ENCODE measurements around the gene CLDN25. TPM values are rescaled to one million over a fixed set of nuclear protein-coding genes. Genes with fewer than 3 reads are reported as not detected.
A peak's percentile ranks its signal among the peaks of the same experiment; 100 is the strongest.
"Not testable (repeated sequence)": the region's sequence is repeated elsewhere in the genome, so short reads cannot be mapped to it uniquely, and the experiment has no call there.

CLDN25 gene
- total RNA-seq, 1 donor from 2014 or later: not detected

DNA sequence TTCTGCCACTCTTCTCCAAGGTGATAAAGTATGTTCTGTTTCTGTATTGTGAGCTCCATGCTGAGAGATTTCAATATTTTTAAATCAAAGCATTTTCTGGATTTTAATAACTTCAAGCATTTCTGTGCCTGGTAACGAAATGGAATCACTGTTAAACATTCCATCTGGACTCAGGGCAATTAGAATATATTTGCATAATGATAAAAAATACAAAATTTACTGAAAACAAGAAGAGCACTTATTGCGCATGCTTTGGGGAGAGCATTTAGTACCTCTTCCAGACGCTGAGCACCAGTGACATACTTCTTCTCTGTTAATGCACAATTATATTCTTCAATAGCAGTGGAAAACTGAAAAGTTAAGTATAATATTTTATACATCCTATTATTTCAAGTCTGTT is 19.4 kb upstream of the CLDN25 start:
- no peak for DNase-seq (ENCODE audit: low spot score)
- TF ChIP-seq, protein P1, sequence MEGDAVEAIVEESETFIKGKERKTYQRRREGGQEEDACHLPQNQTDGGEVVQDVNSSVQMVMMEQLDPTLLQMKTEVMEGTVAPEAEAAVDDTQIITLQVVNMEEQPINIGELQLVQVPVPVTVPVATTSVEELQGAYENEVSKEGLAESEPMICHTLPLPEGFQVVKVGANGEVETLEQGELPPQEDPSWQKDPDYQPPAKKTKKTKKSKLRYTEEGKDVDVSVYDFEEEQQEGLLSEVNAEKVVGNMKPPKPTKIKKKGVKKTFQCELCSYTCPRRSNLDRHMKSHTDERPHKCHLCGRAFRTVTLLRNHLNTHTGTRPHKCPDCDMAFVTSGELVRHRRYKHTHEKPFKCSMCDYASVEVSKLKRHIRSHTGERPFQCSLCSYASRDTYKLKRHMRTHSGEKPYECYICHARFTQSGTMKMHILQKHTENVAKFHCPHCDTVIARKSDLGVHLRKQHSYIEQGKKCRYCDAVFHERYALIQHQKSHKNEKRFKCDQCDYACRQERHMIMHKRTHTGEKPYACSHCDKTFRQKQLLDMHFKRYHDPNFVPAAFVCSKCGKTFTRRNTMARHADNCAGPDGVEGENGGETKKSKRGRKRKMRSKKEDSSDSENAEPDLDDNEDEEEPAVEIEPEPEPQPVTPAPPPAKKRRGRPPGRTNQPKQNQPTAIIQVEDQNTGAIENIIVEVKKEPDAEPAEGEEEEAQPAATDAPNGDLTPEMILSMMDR (IDR thresholded peaks at IDR 0.05; ENCODE audit: unreplicated experiment): no peak
- Mint-ChIP-seq H3K36me3 (ENCODE audit: low read depth, unreplicated experiment) (peaks cover 29% of the 10 kb centered on the region), H3K27ac (ENCODE audit: unreplicated experiment) (no peak overlapping the region), H3K9me3 (ENCODE audit: unreplicated experiment) (no peaks in the 10 kb centered on the region), H3K27me3 (ENCODE audit: unreplicated experiment) (peaks cover 2% of the 10 kb centered on the region), H3K4me3 (ENCODE audit: unreplicated experiment) (no peak overlapping the region), H3K4me1 (ENCODE audit: unreplicated experiment) (no peaks in the 10 kb centered on the region)

- DNase-seq (ENCODE audit: low spot score); H3K4me1 Mint-ChIP-seq (ENCODE audit: unreplicated experiment); H3K9me3 Mint-ChIP-seq (ENCODE audit: unreplicated experiment); H3K27me3 Mint-ChIP-seq (ENCODE audit: unreplicated experiment); H3K27ac Mint-ChIP-seq (ENCODE audit: unreplicated experiment); H3K4me3 Mint-ChIP-seq (ENCODE audit: unreplicated experiment): not testable (repeated sequence)
- H3K36me3 Mint-ChIP-seq (ENCODE audit: low read depth, unreplicated experiment): peaks cover 36% of the 10 kb centered on the region
These were observed 16.6 kb upstream of the CLDN25 start for GRCh38 chr11:113763040-113763439.

GRCh38 chr11:113764527-113765219 is 14.9 kb upstream of the CLDN25 start:
- peaks cover 8% of the 10 kb centered on the region for H3K4me1 Mint-ChIP-seq (ENCODE audit: unreplicated experiment)
- H3K27me3 Mint-ChIP-seq (ENCODE audit: unreplicated experiment): peaks cover 4% of the 10 kb centered on the region
- no peak overlapping the region for H3K4me3 Mint-ChIP-seq (ENCODE audit: unreplicated experiment)
- H3K27ac Mint-ChIP-seq (ENCODE audit: unreplicated experiment): no peak overlapping the region
- DNase-seq (ENCODE audit: low spot score): no peak
- no peaks in the 10 kb centered on the region for H3K9me3 Mint-ChIP-seq (ENCODE audit: unreplicated experiment)
- TF ChIP-seq, protein P1 (IDR thresholded peaks at IDR 0.05; ENCODE audit: unreplicated experiment): no peak
- H3K36me3 Mint-ChIP-seq (ENCODE audit: low read depth, unreplicated experiment): peaks cover 31% of the 10 kb centered on the region

DNA sequence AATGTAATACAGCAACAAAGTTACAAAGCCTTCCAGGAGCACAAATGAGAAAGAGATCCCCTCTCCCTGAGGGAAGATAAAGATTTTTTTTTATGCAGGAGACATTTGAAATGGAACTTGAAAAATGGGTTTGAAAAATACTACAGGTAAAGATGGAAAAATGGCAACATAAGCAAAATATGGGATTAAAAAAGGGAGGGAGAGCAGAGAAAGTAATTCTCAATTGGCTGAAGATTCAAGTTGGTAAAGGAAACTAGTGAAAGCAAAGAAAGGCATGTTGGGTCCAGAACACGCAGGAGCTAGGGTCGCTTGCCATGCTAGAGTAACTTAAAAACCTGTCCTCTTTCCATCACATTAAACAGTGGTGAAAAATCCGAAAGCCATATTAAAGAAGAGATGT is 7.6 kb upstream of the CLDN25 start:
- DNase-seq (ENCODE audit: low spot score): no peak
- Mint-ChIP-seq H3K27me3 (ENCODE audit: unreplicated experiment) (no peaks in the 10 kb centered on the region), H3K36me3 (ENCODE audit: low read depth, unreplicated experiment) (peaks cover 12% of the 10 kb centered on the region), H3K4me3 (ENCODE audit: unreplicated experiment) (peak overlapping the region; percentile 39), H3K9me3 (ENCODE audit: unreplicated experiment) (no peaks in the 10 kb centered on the region), H3K27ac (ENCODE audit: unreplicated experiment) (no peak overlapping the region), H3K4me1 (ENCODE audit: unreplicated experiment) (peaks cover 41% of the 10 kb centered on the region)
- TF ChIP-seq, protein P1 (IDR thresholded peaks at IDR 0.05; ENCODE audit: unreplicated experiment): no peak

DNA sequence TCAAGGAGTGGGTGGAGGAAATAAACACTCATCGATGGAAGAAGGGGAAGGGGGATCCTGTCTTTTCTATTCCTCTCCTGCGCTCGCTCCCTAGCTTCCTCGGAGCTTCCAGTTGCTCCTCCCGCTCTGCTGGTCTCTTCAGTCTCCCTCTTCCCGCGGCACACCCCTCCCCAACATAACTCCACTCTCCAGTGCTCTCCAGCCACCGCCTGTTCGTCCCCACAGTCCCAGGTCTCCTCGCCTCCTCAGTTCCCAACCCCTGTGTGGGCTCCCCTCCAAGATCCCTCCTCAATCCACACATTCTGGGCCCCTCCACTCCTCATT is 6.5 kb upstream of the CLDN25 start:
- no peaks in the 10 kb centered on the region for H3K9me3 Mint-ChIP-seq (ENCODE audit: unreplicated experiment)
- peaks cover 38% of the 10 kb centered on the region for H3K4me1 Mint-ChIP-seq (ENCODE audit: unreplicated experiment)
- DNase-seq (ENCODE audit: low spot score): peak; percentile 35
- TF ChIP-seq, protein P1 (IDR thresholded peaks at IDR 0.05; ENCODE audit: unreplicated experiment): no peak
- peak overlapping the region; percentile 93 for H3K27ac Mint-ChIP-seq (ENCODE audit: unreplicated experiment)
- H3K27me3 Mint-ChIP-seq (ENCODE audit: unreplicated experiment): no peaks in the 10 kb centered on the region
- H3K36me3 Mint-ChIP-seq (ENCODE audit: low read depth, unreplicated experiment): peaks cover 2% of the 10 kb centered on the region
- peak overlapping the region; percentile 99 for H3K4me3 Mint-ChIP-seq (ENCODE audit: unreplicated experiment)
